Upper lobe of left lung (tissue), 6 donors: ENCODE results near the gene NT5DC4. TPM values are rescaled to one million over a fixed set of nuclear protein-coding genes. Genes with fewer than 3 reads are reported as not detected.

ENCODE experiments used
- ATAC-seq, 2 donors: fragments of 200-7000 bp; cut with Tn5 transposase; one replicate each; pipeline ENCODE4 v1.9.1; 2022; ENCODE audit warnings: mild to moderate bottlenecking in 2 of 2, moderate library complexity in 2 of 2; ENCODE audit not compliant: low FRiP score in 2 of 2
- DNase-seq, 2 donors: peaks; one replicate each; pipeline ENCODE4 v3.0.0-alpha.2; 2019 to 2020
- H3K27ac ChIP-seq, 4 donors: fragments of 200-600 bp; sonication (generic); one replicate each; pipeline ENCODE4 v1.5.1; 2016 to 2019
- H3K27me3 ChIP-seq, 4 donors: fragments of 200-600 bp; sonication (generic); one replicate each; pipeline ENCODE4 v1.5.1; 2017 to 2019
- H3K36me3 ChIP-seq, 4 donors: fragments of 200-600 bp; sonication (generic); one replicate each; pipeline ENCODE4 v1.5.1; 2016 to 2019
- H3K4me1 ChIP-seq, 4 donors: fragments of 200-600 bp; sonication (generic); one replicate each; pipeline ENCODE4 v1.5.1; 2018 to 2019
- H3K4me3 ChIP-seq, 4 donors: fragments of 200-600 bp; sonication (generic); one replicate each; pipeline ENCODE4 v1.5.1; 2017 to 2019; ENCODE audit warnings: mild to moderate bottlenecking in 2 of 4, moderate library complexity in 1 of 4
- H3K9me3 ChIP-seq, 4 donors: fragments of 200-600 bp; sonication (generic); one replicate each; pipeline ENCODE4 v1.5.1; 2018 to 2019
- EP300 ChIP-seq, 4 donors: sonication (generic); formaldehyde crosslinking; IDR thresholded peaks; one replicate each; pipeline ENCODE4 v1.5.1; 2017; ENCODE audit warnings: antibody characterized with exemption in 4 of 4, control low read depth in 2 of 4
- POLR2A ChIP-seq, 4 donors: fragments of 450-650 bp; IDR thresholded peaks; one replicate each; pipeline ENCODE4 v1.5.1; 2016 to 2017; ENCODE audit warnings: antibody characterized with exemption in 4 of 4, mild to moderate bottlenecking in 2 of 4
- POLR2AphosphoS5 ChIP-seq, 2 donors: sonication (generic); formaldehyde crosslinking; IDR thresholded peaks; one replicate each; pipeline ENCODE4 v1.5.1; 2017; ENCODE audit warnings: antibody characterized with exemption in 2 of 2
- WGBS, 2 donors: methylation state at CpG; one replicate each; pipeline ENCODE4 v1.1.5; 2017 to 2018; 5-methylcytosine and 5-hydroxymethylcytosine counted together
- total RNA-seq, 6 donors: library from RNA; depleted of rRNA in 4 of 6; stranded (reverse); fragments of >200 nt in 4 of 6; gene quantifications; one replicate each; pipeline versions ENCODE4 v1.1.0 to v1.2.1, GENCODE V29; 2016 to 2021
- TF ChIP-seq, protein P1 (sequence below), 6 experiments: fragments of 450-650 bp in 4 of 6; fragments of 200-600 bp in 2 of 6; sonication (generic) in 2 of 6; IDR thresholded peaks; one replicate each; pipeline ENCODE4 v1.5.1; 2016 to 2019; ENCODE audit warnings: antibody characterized with exemption in 6 of 6
- donor health status: DM: no; HTN: no; CAD: no; lungs with moderate emphysema.
- donor health status: DM: no; HTN: yes; CAD: no; lungs with severe emphysema.

Gene NT5DC4
- total RNA-seq, 6 donors from 2014 or later = 0.55 to 5.2 (median 1.0) TPM; not detected in 2

DNA sequence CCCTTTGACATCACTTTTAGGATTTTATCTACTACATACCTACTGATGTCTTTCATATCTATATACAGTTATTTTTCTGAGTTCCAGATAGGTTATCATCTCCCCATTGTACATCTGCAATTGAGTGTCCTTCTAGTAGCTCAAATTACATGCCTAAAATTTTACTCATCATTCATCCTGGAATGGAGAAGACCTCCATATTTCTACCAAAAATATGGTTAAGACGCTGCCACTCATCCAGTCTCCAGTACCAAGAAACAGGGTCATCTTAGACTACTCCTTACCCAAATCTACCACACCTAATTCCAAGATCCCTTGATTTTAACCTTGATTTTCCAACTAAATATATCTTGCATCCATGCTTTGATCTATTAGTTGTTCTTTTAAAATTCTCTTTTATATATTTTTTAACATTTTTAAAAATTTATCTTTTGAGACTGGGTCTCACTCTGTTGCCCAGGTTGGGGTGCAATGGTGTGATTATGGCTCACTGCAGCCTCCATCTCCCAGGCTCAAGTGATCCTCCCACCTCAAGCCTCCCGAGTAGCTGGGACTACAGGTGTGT is 52.2 kb downstream of the NT5DC4 start:
- H3K36me3 ChIP-seq = no peaks in the 10 kb centered on the region
- WGBS, 2 donors = 43 to 61% methylated on average over 2 of the region's 2 CpGs

DNA sequence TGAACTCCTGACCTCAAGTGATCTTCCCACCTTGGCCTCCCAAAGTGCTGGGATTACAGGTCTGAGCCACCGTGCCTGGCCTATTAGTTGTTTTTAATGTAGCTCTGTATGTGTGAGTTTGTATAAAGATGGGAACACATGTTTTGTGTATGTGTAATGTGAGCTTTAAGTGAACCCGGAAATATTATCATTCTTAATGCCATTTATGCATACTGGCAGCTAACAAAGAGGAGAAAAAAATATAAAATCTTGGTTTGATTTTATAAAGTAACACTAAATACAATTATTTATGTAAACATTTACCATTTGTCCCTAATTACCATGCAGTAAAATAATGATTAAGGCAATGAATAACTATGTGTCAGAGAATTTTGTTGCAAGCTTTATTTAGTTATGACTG is 52.7 kb downstream of the NT5DC4 start:
- H3K4me1 ChIP-seq = peaks cover 0 to 2% (median under 1%) of the 10 kb centered on the region in 4 donors
- H3K4me3 ChIP-seq = no peak overlapping the region
- no peak for TF ChIP-seq EP300 (IDR thresholded peaks at IDR 0.05)
- TF ChIP-seq POLR2AphosphoS5 (IDR thresholded peaks at IDR 0.05) = no peak
- no peak for TF ChIP-seq POLR2A (IDR thresholded peaks at IDR 0.05)
- TF ChIP-seq, protein P1, sequence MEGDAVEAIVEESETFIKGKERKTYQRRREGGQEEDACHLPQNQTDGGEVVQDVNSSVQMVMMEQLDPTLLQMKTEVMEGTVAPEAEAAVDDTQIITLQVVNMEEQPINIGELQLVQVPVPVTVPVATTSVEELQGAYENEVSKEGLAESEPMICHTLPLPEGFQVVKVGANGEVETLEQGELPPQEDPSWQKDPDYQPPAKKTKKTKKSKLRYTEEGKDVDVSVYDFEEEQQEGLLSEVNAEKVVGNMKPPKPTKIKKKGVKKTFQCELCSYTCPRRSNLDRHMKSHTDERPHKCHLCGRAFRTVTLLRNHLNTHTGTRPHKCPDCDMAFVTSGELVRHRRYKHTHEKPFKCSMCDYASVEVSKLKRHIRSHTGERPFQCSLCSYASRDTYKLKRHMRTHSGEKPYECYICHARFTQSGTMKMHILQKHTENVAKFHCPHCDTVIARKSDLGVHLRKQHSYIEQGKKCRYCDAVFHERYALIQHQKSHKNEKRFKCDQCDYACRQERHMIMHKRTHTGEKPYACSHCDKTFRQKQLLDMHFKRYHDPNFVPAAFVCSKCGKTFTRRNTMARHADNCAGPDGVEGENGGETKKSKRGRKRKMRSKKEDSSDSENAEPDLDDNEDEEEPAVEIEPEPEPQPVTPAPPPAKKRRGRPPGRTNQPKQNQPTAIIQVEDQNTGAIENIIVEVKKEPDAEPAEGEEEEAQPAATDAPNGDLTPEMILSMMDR (IDR thresholded peaks at IDR 0.05) = no peak
- H3K27me3 ChIP-seq = no peaks in the 10 kb centered on the region
- DNase-seq (no peak), ATAC-seq (no peak)
- no peak overlapping the region for H3K27ac ChIP-seq
- no peaks in the 10 kb centered on the region for H3K36me3 ChIP-seq
- no peaks in the 10 kb centered on the region for H3K9me3 ChIP-seq
- WGBS, 2 donors = 72 to 94% methylated on average over 2 of the region's 2 CpGs

More for the DNA sequence above, 52.2 kb downstream of the NT5DC4 start:
- Histone ChIP-seq H3K9me3 (no peaks in the 10 kb centered on the region), H3K4me3 (no peak overlapping the region), H3K27me3 (no peaks in the 10 kb centered on the region), H3K27ac (no peak overlapping the region), H3K4me1 (peaks cover 0 to 8% (median 5%) of the 10 kb centered on the region in 4 donors)
- no peak for TF ChIP-seq POLR2AphosphoS5 (IDR thresholded peaks at IDR 0.05)
- no peak for TF ChIP-seq EP300 (IDR thresholded peaks at IDR 0.05)
- TF ChIP-seq, protein P1 (IDR thresholded peaks at IDR 0.05) = no peak
- no peak for TF ChIP-seq POLR2A (IDR thresholded peaks at IDR 0.05)
- no peak for DNase-seq
- ATAC-seq = no peak

DNA sequence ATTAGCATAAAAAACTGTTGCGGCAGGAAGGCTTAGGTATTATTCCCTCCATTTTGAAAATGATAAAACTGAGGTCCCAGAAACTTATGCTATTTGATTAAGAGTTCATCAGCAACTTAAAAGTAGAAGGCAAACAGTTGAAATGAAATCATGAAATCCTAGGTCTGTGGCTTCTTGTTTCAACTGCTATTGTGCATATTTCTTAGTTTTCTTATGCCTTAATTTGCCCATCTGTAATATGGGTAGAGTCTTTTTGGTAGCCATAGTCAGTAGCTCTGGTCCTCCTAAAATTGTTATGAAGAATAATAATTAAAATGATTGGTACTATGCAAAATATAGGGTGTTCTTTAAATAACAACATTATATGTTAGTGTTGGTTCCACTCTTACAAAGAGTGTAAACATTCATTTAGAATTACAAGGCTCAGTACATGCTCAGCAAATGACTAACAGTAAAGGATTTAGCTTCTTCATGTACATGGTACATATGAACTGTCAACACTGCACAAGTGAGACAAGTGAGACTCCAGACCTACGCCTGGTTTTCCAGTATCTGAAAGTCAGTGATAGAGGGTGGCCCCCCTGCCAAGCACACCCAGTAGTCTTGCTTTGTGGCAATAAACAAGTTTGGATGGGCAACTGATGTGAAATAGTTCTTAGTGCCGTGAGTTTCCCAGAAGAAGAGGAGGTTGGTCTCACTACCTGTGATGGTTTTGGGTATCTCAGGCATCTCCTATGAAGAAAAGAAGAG is 53.9 kb downstream of the NT5DC4 start:
- Histone ChIP-seq H3K9me3 (no peaks in the 10 kb centered on the region), H3K4me1 (no peaks in the 10 kb centered on the region), H3K36me3 (no peaks in the 10 kb centered on the region), H3K27ac (no peak overlapping the region), H3K4me3 (no peak overlapping the region), H3K27me3 (no peaks in the 10 kb centered on the region)
- TF ChIP-seq, protein P1 (IDR thresholded peaks at IDR 0.05) = no peak
- TF ChIP-seq POLR2A (IDR thresholded peaks at IDR 0.05) (no peak), EP300 (IDR thresholded peaks at IDR 0.05) (no peak), POLR2AphosphoS5 (IDR thresholded peaks at IDR 0.05) (no peak)
- WGBS, 2 donors = 93 to 96% methylated on average over 3 of the region's 3 CpGs
- DNase-seq = no peak
- no peak for ATAC-seq

DNA sequence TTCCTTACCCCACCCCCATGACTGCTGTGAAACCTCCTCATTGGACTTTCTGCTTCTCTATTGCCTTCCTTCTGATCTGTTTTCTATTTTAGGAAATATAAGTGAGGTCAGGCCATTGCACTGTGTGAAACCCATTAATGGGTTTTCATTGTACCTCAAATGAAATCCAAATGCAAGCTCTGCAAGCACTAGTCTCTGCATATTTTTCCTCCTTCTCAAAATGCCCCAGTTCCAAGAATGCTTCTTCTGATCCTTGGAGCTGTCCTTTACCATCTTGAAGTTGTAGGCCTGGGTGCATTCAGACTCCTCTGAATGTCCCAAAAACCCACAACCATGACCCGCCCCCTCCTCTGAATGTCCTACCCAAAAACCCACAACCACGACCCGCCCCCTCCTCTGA is 55.3 kb downstream of the NT5DC4 start:
- DNase-seq = no peak
- H3K27me3 ChIP-seq = no peaks in the 10 kb centered on the region
- no peak for ATAC-seq
- H3K4me1 ChIP-seq = no peaks in the 10 kb centered on the region
- TF ChIP-seq EP300 (IDR thresholded peaks at IDR 0.05) (no peak), POLR2A (IDR thresholded peaks at IDR 0.05) (no peak), POLR2AphosphoS5 (IDR thresholded peaks at IDR 0.05) (no peak)
- TF ChIP-seq, protein P1 (IDR thresholded peaks at IDR 0.05) = no peak
- 71 to 100% methylated on average over 1 to 2 of the region's 3 CpGs for WGBS, 2 donors
- H3K36me3 ChIP-seq = no peaks in the 10 kb centered on the region
- H3K9me3 ChIP-seq = no peaks in the 10 kb centered on the region
- H3K4me3 ChIP-seq = no peak overlapping the region
- no peak overlapping the region for H3K27ac ChIP-seq
